Measurements from ENCODE around the gene DENND4A. TPM values are rescaled to one million over a fixed set of nuclear protein-coding genes. Genes with fewer than 3 reads are reported as not detected.

Gene DENND4A
- total and polyA plus RNA-seq, 7 donors, result 4.0 to 46.7 (median 15.4) TPM

- DNase-seq (no peak), ATAC-seq (no peak)
- H3K36me3 ChIP-seq (ENCODE audit: insufficient read depth in 1 of 2, low read depth in 1 of 2), result no peaks in the 10 kb centered on the region
- no peak for TF ChIP-seq CTCF (IDR thresholded peaks at IDR 0.05)
- H3K9me3 ChIP-seq, result no peaks in the 10 kb centered on the region
- WGBS, 3 donors, result 60 to 68% (median 67%) methylated on average over 6 of the region's 6 CpGs
- H3K27me3 ChIP-seq (ENCODE audit: insufficient read depth in 3 of 3, low read length in 2 of 3), result no peaks in the 10 kb centered on the region
- no peak overlapping the region for H3K27ac ChIP-seq
- H3K4me3 ChIP-seq, result no peak overlapping the region
- intact Hi-C loops (cut with DNase I), result loop anchor here in 1 of 2 donors (10.0 kb wide), 1 partner anchor 642 kb away; no protein-coding TSS in a partner anchor
- peaks cover 4% of the 10 kb centered on the region for H3K4me1 ChIP-seq
These were observed 149.5 kb downstream of the DENND4A start for GRCh38 chr15:65642594-65642993.

- Histone ChIP-seq H3K9me3 (no peaks in the 10 kb centered on the region), H3K4me3 (no peak overlapping the region), H3K27me3 (ENCODE audit: insufficient read depth in 3 of 3, low read length in 2 of 3) (no peaks in the 10 kb centered on the region), H3K27ac (no peak overlapping the region), H3K36me3 (ENCODE audit: insufficient read depth in 1 of 2, low read depth in 1 of 2) (no peaks in the 10 kb centered on the region), H3K4me1 (peaks cover 4% of the 10 kb centered on the region)
- DNase-seq, result no peak
- WGBS, 3 donors, result 15 to 22% (median 22%) methylated on average over 6 of the region's 6 CpGs
- ATAC-seq, result no peak
- intact Hi-C loops (cut with DNase I), result loop anchor here in 1 of 2 donors (10.0 kb wide), 1 partner anchor 643 kb away; no protein-coding TSS in a partner anchor
- TF ChIP-seq CTCF (IDR thresholded peaks at IDR 0.05), result no peak
These were observed 150.2 kb downstream of the DENND4A start for GRCh38 chr15:65641768-65642475.

- Histone ChIP-seq H3K4me3 (no peak overlapping the region), H3K27me3 (ENCODE audit: insufficient read depth in 3 of 3, low read length in 2 of 3) (no peaks in the 10 kb centered on the region), H3K4me1 (peaks cover 4% of the 10 kb centered on the region), H3K36me3 (ENCODE audit: insufficient read depth in 1 of 2, low read depth in 1 of 2) (no peaks in the 10 kb centered on the region), H3K9me3 (no peaks in the 10 kb centered on the region), H3K27ac (no peak overlapping the region)
- DNase-seq (no peak), ATAC-seq (no peak)
- 69 to 90% (median 89%) methylated on average over 5 to 6 of the region's 6 CpGs for WGBS, 3 donors
- no peak for TF ChIP-seq CTCF (IDR thresholded peaks at IDR 0.05)
- intact Hi-C loops (cut with DNase I), result loop anchor here (10.0 kb wide), 4 partner anchors 185 to 645 kb away; partner anchors contain the start of gene RAB11A (in 1 of the 2)
These were observed 152.6 kb downstream of the DENND4A start for GRCh38 chr15:65639509-65639908.

GRCh38 chr15:65638681-65639089, 153.4 kb downstream of the DENND4A start:
- Histone ChIP-seq H3K36me3 (ENCODE audit: insufficient read depth in 1 of 2, low read depth in 1 of 2) (no peaks in the 10 kb centered on the region), H3K4me1 (peaks cover 4% of the 10 kb centered on the region), H3K9me3 (no peaks in the 10 kb centered on the region), H3K4me3 (no peak overlapping the region), H3K27ac (no peak overlapping the region), H3K27me3 (ENCODE audit: insufficient read depth in 3 of 3, low read length in 2 of 3) (no peaks in the 10 kb centered on the region)
- intact Hi-C loops (cut with DNase I), result loop anchor here (10.0 kb wide), 4 partner anchors 186 to 646 kb away; partner anchors contain the start of gene RAB11A (in 1 of the 2)
- DNase-seq (no peak), ATAC-seq (peak; percentile 65 to 90 (median 78))
- peak; percentile 79 for TF ChIP-seq CTCF (IDR thresholded peaks at IDR 0.05)
- 1 to 6% (median 3%) methylated on average over 3 of the region's 3 CpGs for WGBS, 3 donors
